AG09319 (cell line): Measurements from ENCODE around the gene FOXP1.

Source experiments
- DNase-seq: peaks from one replicate; pipeline ENCODE4 v3.0.0-alpha.2; 2010; ENCODE audit warnings: low read depth; ENCODE audit errors: extremely low read depth
- TF ChIP-seq, protein P1 (sequence below): IDR thresholded peaks from 2 replicates; pipeline ENCODE4 v1.5.1; 2011; ENCODE audit warnings: low read depth, mild to moderate bottlenecking, inconsistent platforms, low read length, moderate library complexity

FOXP1 gene

DNA sequence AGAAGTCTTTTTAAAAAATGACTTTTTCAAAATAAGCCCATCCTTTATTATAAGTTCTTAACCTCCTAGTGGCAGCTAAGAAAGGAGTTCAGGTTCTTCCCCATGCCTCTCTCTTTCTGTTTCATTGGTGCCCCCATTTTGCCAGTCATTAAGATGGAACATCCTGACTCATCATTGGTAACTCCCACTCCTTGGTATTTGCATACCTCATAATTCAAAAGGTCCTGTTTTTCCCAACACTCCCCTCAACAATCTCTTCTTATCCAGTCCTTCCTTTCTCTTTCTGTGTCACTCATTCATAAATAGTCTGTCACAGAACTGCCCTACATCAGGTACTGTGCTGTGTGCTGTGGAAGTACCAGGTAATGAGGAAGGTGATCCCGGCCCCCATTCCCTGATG is 394.0 kb downstream of the FOXP1 start:
- TF ChIP-seq, protein P1, sequence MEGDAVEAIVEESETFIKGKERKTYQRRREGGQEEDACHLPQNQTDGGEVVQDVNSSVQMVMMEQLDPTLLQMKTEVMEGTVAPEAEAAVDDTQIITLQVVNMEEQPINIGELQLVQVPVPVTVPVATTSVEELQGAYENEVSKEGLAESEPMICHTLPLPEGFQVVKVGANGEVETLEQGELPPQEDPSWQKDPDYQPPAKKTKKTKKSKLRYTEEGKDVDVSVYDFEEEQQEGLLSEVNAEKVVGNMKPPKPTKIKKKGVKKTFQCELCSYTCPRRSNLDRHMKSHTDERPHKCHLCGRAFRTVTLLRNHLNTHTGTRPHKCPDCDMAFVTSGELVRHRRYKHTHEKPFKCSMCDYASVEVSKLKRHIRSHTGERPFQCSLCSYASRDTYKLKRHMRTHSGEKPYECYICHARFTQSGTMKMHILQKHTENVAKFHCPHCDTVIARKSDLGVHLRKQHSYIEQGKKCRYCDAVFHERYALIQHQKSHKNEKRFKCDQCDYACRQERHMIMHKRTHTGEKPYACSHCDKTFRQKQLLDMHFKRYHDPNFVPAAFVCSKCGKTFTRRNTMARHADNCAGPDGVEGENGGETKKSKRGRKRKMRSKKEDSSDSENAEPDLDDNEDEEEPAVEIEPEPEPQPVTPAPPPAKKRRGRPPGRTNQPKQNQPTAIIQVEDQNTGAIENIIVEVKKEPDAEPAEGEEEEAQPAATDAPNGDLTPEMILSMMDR = no peak
- no peak for DNase-seq

DNA sequence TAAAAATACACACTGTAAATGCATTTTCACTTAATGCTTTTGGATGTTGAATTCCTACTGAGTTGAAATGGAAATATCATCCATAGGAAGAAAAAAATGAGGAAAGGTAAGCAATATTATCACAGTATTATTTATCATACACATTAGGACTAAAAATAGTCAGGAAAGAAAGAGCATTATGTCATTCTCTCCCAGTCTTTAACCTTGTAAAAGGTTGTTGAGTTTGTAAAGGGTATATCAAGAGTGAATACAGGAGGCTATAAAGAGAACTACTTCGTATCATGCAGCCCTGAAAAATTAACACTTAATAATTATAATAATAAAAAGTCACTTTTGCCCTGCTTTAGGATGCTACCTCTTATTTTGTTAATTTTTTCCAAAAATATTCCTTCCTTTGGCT is 395.8 kb downstream of the FOXP1 start:
- TF ChIP-seq, protein P1 = no peak
- DNase-seq = no peak

DNA sequence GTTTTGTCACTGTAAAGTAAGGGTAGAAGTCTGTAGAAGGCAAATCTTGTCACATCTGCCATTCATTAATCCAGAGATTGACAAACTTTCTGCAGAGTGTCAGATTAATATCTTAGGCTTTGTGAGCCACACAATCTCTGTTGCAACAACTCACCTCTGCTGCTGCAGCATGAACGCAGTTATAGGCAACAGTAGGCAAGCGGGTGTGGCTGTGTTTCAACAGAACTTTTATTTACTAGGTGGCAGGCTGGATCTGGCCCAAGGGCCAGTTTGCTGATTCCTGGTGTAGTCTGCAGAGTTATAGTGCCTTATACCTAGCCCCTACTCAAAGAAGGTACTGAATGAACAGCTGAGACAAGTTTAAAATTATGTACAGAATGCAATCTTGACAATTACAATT is 396.7 kb downstream of the FOXP1 start:
- TF ChIP-seq, protein P1 = no peak
- no peak for DNase-seq

DNA sequence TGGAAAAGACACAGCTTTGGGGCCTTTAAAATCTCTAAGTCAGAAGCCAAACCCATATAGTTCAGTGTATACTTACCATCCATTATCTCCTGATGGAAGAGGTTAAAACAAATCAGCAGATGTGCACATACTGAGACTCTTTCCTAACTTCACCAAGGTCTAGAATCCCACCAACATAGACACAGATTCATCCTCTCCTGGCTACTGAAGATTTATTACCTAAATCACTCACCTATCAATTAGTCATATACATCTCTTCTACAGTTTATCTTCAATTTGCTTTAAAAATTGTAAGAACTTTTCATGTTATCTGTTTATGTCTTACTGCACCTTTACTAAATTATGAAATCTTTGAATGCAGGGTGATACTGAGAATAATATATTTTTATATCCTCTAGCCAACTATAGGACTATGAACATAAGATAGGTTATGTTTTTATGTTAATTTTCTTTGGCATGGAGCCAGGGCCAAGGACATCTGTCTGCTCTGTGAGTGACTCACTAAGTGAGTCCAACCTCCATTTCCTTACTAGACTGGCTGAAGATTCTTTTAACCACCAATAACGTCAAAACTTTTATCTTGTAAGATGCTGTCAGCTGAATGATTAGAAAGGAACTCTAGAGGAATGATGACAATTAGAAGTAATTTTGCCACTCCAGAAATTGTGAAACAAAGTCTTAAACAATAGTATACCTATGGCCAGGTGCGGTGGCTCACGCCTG is 397.6 kb downstream of the FOXP1 start:
- no peak for DNase-seq
- TF ChIP-seq, protein P1 = no peak

DNA sequence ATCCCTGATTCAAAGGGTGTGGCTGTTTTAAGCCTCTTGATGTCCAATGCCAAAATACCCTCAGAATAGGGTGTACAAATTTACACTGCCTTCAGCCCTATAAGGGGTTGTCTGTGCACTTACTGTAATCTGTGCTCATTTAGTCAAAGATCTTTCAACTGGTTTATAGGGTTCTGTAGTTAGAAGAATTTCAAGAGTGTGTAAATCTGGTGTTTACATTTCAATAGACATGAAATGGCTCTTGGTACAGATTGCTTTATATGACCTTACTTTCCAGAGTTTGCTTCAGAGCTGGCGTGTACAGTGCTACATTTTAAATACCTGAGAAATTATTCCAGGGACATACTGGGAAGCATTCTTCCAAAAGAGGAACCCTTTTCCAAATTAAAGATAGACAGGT is 399.3 kb downstream of the FOXP1 start:
- TF ChIP-seq, protein P1 = no peak
- DNase-seq = no peak

DNA sequence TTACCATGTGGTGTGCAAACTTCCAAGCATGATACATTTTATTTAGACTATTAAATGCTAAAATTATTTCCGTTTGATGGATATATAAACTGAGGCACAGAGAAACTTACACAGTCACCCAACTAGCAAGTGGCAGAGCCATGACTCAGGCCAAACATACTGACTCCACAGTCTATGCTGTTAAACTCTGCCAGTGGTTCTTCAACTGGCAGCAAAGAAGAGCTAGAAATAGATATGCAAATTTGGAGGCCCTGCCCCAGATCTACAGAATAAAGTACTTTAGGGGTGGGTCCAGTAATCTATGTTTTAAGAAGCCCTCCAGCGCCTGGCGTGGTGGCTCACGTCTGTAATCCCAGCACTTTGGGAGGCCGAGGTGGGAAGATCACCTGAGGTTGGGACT is 400.0 kb downstream of the FOXP1 start:
- TF ChIP-seq, protein P1 = no peak
- no peak for DNase-seq

DNA sequence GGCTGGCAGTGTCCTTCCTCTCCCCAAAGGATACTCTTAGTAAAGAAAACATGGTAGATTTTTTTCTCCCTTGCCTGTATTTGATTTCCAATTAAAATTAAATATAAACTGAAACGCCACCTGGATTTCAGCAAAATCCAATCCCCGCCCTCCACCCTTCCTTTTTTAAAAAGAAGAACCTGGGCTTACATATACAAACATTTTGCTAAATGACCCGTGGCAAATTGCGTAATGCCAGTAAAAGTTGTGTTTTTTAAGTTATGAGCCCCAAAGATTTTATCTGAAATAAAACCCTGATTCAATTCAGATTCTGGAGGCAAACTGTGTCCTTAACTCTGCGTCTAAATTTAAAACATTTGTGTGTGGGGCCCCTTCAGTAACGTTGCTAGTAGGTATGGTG is 403.0 kb downstream of the FOXP1 start:
- TF ChIP-seq, protein P1 = no peak
- DNase-seq = no peak
